GM12864 (cell line): ENCODE data around the gene SLC16A5.
A peak's percentile ranks its signal among the peaks of the same experiment; 100 is the strongest.

Experiments
- DNase-seq: peaks from one replicate; pipeline ENCODE4 v3.0.0-alpha.2; 2011; ENCODE audit warnings: low read depth
- H3K4me3 ChIP-seq: 2 replicates; pipeline ENCODE4 v1.5.1; 2011; ENCODE audit warnings: mild to moderate bottlenecking, low read depth, low read length, control low read depth
- CTCF ChIP-seq: IDR thresholded peaks from 2 replicates; pipeline ENCODE4 v1.5.1; 2011; ENCODE audit warnings: low read depth, mild to moderate bottlenecking, moderate library complexity, low read length, control low read depth, inconsistent platforms; ENCODE audit errors: missing control alignments

SLC16A5 gene

GRCh38 chr17:75088465-75089417 lies 987 bp downstream of the SLC16A5 start:
- no peak for DNase-seq
- TF ChIP-seq CTCF: no peak
- H3K4me3 ChIP-seq: peak overlapping the region; percentile 62

GRCh38 chr17:75090871-75091854 lies 3.4 kb downstream of the SLC16A5 start:
- H3K4me3 ChIP-seq: no peak overlapping the region
- DNase-seq: no peak
- TF ChIP-seq CTCF: no peak

GRCh38 chr17:75091855-75092327 lies 4.1 kb downstream of the SLC16A5 start:
- no peak for TF ChIP-seq CTCF
- no peak overlapping the region for H3K4me3 ChIP-seq
- DNase-seq: no peak

GRCh38 chr17:75093548-75094158 lies 5.9 kb downstream of the SLC16A5 start:
- no peak for DNase-seq
- TF ChIP-seq CTCF: no peak
- H3K4me3 ChIP-seq: no peak overlapping the region

- H3K4me3 ChIP-seq: no peak overlapping the region
- TF ChIP-seq CTCF: no peak
- no peak for DNase-seq
These were observed 7.2 kb downstream of the SLC16A5 start for GRCh38 chr17:75094871-75095399.

GRCh38 chr17:75096082-75096625 lies 8.4 kb downstream of the SLC16A5 start:
- H3K4me3 ChIP-seq: no peak overlapping the region
- TF ChIP-seq CTCF: no peak
- DNase-seq: no peak
